Measurements from ENCODE around the gene TMEM151A. TPM values are rescaled to one million over a fixed set of nuclear protein-coding genes. Genes with fewer than 3 reads are reported as not detected.

Gene TMEM151A
- total RNA-seq, 1 experiment from 2014 or later: 1.5 TPM

DNA sequence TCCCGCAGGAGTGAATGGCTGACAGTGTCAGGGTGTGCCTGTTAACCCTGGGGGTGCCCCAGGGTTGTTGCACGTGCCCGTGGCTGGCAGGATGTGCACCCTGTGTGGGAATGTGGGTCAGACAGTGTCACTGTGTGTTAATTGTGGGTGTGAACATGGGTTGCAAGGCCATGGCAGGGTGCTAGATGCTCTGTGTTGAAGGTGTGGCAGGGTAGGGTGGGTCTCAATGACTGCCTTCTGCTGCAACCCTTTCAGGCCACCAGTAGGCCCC is 36.3 kb downstream of the TMEM151A start:
- Histone ChIP-seq H3K27me3 (replicated peaks; ENCODE audit: insufficient read depth, low read depth, low read length, poor library complexity) (no peaks in the 10 kb centered on the region), H3K9me3 (ENCODE audit: low read depth, low read length, poor library complexity, severe bottlenecking) (no peaks in the 10 kb centered on the region), H3K36me3 (ENCODE audit: insufficient read depth, low read length, poor library complexity, severe bottlenecking) (no peaks in the 10 kb centered on the region), H3K27ac (ENCODE audit: low read depth, low read length, poor library complexity, severe bottlenecking) (peak overlapping the region; percentile 59), H3K4me3 (ENCODE audit: low read depth, low read length, poor library complexity, severe bottlenecking) (no peak overlapping the region), H3K4me1 (ENCODE audit: insufficient read depth, low read length, poor library complexity, severe bottlenecking) (peaks cover 24% of the 10 kb centered on the region)
- no TSS peak for BruUV-seq (replicated peaks)
- intact Hi-C loops (cut with micrococcal nuclease; ENCODE audit: unreplicated experiment): loop anchor here (1.0 to 5.0 kb wide), 2 partner anchors 16 to 106 kb away; no protein-coding TSS in a partner anchor
- DNase-seq (ENCODE audit: low spot score): no peak
- ChIA-PET CTCF (no interaction called here), POLR2A (ENCODE audit: low non-redundant PET) (no interaction called here)
- no peak for TF ChIP-seq EZH2 (IDR thresholded peaks at IDR 0.05; ENCODE audit: borderline replicate concordance, low read depth, low read length, poor library complexity, severe bottlenecking)
- TF ChIP-seq, protein P1, sequence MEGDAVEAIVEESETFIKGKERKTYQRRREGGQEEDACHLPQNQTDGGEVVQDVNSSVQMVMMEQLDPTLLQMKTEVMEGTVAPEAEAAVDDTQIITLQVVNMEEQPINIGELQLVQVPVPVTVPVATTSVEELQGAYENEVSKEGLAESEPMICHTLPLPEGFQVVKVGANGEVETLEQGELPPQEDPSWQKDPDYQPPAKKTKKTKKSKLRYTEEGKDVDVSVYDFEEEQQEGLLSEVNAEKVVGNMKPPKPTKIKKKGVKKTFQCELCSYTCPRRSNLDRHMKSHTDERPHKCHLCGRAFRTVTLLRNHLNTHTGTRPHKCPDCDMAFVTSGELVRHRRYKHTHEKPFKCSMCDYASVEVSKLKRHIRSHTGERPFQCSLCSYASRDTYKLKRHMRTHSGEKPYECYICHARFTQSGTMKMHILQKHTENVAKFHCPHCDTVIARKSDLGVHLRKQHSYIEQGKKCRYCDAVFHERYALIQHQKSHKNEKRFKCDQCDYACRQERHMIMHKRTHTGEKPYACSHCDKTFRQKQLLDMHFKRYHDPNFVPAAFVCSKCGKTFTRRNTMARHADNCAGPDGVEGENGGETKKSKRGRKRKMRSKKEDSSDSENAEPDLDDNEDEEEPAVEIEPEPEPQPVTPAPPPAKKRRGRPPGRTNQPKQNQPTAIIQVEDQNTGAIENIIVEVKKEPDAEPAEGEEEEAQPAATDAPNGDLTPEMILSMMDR (conservative IDR thresholded peaks at IDR 0.05; ENCODE audit: low read depth, low read length): no peak

DNA sequence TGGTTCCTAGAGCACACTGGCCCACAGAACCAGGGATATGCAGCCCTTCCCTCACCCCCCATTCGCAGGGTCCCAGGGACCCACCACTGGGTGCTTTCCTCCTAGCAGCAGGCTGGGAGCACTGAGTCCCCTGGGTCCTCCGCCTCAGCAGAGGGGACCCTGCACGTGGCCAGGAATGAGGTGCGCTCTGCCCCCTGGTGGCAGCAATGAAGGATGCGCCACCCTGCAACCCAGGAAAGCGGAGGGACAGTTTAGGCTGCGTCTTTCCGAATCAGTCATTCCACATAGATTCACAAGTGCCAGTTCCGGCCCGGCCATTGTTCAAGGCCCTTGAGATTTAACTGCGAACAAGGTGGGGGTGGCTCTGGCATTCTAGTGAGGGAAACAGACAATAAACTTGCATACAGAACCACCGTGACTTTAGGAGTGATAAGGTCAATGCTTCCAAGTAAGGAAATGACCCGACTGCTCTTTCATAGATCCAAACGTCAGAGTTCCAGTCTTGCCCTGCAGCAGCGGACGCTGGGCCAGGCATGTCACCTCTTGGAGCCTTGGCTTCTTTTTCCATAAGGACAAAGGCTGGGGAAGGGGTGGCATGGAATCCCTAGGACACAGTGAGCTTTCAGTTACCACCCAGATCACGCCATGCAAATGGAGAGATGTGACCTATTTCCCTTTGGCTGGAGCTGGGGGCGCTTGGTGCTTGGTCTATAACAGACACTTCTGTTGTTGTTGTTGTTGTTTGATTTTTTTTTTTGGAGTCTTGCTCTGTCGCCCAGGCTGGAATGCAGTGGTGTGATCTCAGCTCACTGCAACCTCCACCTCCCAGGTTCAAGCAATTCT is 36.8 kb downstream of the TMEM151A start:
- Histone ChIP-seq H3K4me3 (ENCODE audit: low read depth, low read length, poor library complexity, severe bottlenecking) (no peak overlapping the region), H3K4me1 (ENCODE audit: insufficient read depth, low read length, poor library complexity, severe bottlenecking) (peaks cover 24% of the 10 kb centered on the region), H3K27me3 (replicated peaks; ENCODE audit: insufficient read depth, low read depth, low read length, poor library complexity) (no peaks in the 10 kb centered on the region), H3K9me3 (ENCODE audit: low read depth, low read length, poor library complexity, severe bottlenecking) (no peaks in the 10 kb centered on the region), H3K27ac (ENCODE audit: low read depth, low read length, poor library complexity, severe bottlenecking) (peak overlapping the region; percentile 59), H3K36me3 (ENCODE audit: insufficient read depth, low read length, poor library complexity, severe bottlenecking) (no peaks in the 10 kb centered on the region)
- CTCF ChIA-PET: interaction anchor here (0.5 to 1.1 kb wide), 5 partner anchors 12 to 57 kb away, joined by 3 to 17 read pairs (median 5); partner anchors contain the start of gene CD248
- intact Hi-C loops (cut with micrococcal nuclease; ENCODE audit: unreplicated experiment): loop anchor here (1.0 to 5.0 kb wide), 2 partner anchors 16 to 106 kb away; no protein-coding TSS in a partner anchor
- BruUV-seq (replicated peaks): no TSS peak
- TF ChIP-seq EZH2 (IDR thresholded peaks at IDR 0.05; ENCODE audit: borderline replicate concordance, low read depth, low read length, poor library complexity, severe bottlenecking): no peak
- TF ChIP-seq, protein P1 (conservative IDR thresholded peaks at IDR 0.05; ENCODE audit: low read depth, low read length): peak; percentile 100
- peak; percentile 95 for DNase-seq (ENCODE audit: low spot score)
- POLR2A ChIA-PET (ENCODE audit: low non-redundant PET): interaction anchor here (0.6 kb wide), 1 partner anchor 199 kb away, joined by 9 read pairs; no protein-coding TSS in a partner anchor

DNA sequence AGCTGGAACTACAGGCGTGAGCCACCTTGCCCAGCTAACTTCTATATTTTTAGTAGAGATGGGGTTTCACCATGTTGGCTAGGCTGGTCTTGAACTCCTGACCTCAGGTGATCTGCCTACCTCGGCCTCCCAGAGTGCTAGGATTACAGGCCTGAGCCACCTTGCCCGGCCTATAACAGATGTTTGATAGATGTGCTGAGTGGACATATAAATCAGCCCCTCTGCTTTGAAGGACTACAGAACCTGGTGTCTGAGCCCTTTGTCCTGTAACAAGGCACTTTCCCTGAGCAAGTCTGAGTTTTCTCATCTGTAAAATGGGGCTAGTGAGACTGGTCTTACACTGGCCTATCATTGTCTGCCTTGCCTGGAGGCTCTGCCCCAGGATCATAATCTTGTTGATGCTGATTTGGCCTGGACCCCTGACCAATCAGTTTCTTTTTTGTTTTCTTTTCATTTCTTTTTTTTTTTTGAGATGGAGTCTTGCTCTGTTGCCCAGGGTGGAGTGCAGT is 37.5 kb downstream of the TMEM151A start:
- no peak overlapping the region for H3K4me3 ChIP-seq (ENCODE audit: low read depth, low read length, poor library complexity, severe bottlenecking)
- no TSS peak for BruUV-seq (replicated peaks)
- CTCF ChIA-PET: interaction anchor here (0.6 to 1.1 kb wide), 2 partner anchors 13 to 17 kb away, joined by 7 to 17 read pairs; partner anchors contain the start of gene CD248

More for the DNA sequence above, 37.5 kb downstream of the TMEM151A start:
- Histone ChIP-seq H3K36me3 (ENCODE audit: insufficient read depth, low read length, poor library complexity, severe bottlenecking) (no peaks in the 10 kb centered on the region), H3K27me3 (replicated peaks; ENCODE audit: insufficient read depth, low read depth, low read length, poor library complexity) (no peaks in the 10 kb centered on the region), H3K9me3 (ENCODE audit: low read depth, low read length, poor library complexity, severe bottlenecking) (no peaks in the 10 kb centered on the region), H3K27ac (ENCODE audit: low read depth, low read length, poor library complexity, severe bottlenecking) (no peak overlapping the region), H3K4me1 (ENCODE audit: insufficient read depth, low read length, poor library complexity, severe bottlenecking) (peaks cover 24% of the 10 kb centered on the region)
- POLR2A ChIA-PET (ENCODE audit: low non-redundant PET): interaction anchor here (0.6 kb wide), 1 partner anchor 198 kb away, joined by 9 read pairs; no protein-coding TSS in a partner anchor
- DNase-seq (ENCODE audit: low spot score): no peak
- intact Hi-C loops (cut with micrococcal nuclease; ENCODE audit: unreplicated experiment): loop anchor here (5.0 kb wide), 1 partner anchor 107 kb away; no protein-coding TSS in a partner anchor
- TF ChIP-seq EZH2 (IDR thresholded peaks at IDR 0.05; ENCODE audit: borderline replicate concordance, low read depth, low read length, poor library complexity, severe bottlenecking): no peak
- TF ChIP-seq, protein P1 (conservative IDR thresholded peaks at IDR 0.05; ENCODE audit: low read depth, low read length): no peak

Data from A673 (cell line).